Medulla oblongata (tissue), 1 donor: ENCODE results near the gene AMIGO2.

Source experiments
- DNase-seq: peaks from one replicate; pipeline ENCODE4 v3.0.0-alpha.2; 2015; ENCODE audit errors: extremely low spot score

The AMIGO2 gene

GRCh38 chr12:47098099-47098498 lies 18.3 kb upstream of the AMIGO2 start:
- no peak for DNase-seq

GRCh38 chr12:47097276-47097896 lies 17.6 kb upstream of the AMIGO2 start:
- DNase-seq: no peak

- no peak for DNase-seq
Observed at GRCh38 chr12:47095446-47096236, 15.9 kb upstream of the AMIGO2 start.

- DNase-seq: no peak
Observed at GRCh38 chr12:47094804-47095203, 15.0 kb upstream of the AMIGO2 start.

GRCh38 chr12:47091009-47091408 lies 11.2 kb upstream of the AMIGO2 start:
- DNase-seq: no peak

- DNase-seq: no peak
Observed at GRCh38 chr12:47088021-47088944, 8.5 kb upstream of the AMIGO2 start.

GRCh38 chr12:47087088-47087688 lies 7.4 kb upstream of the AMIGO2 start:
- no peak for DNase-seq

GRCh38 chr12:47085815-47086252 lies 6.1 kb upstream of the AMIGO2 start:
- peak; percentile 15 for DNase-seq

- no peak for DNase-seq
Observed at GRCh38 chr12:47084172-47084571, 4.4 kb upstream of the AMIGO2 start.

- no peak for DNase-seq
Observed at GRCh38 chr12:47082796-47083621, 3.2 kb upstream of the AMIGO2 start.

GRCh38 chr12:47082283-47082682 lies 2.5 kb upstream of the AMIGO2 start:
- DNase-seq: no peak

- DNase-seq: peak; percentile 48
Observed at GRCh38 chr12:47080725-47081502, 1.2 kb upstream of the AMIGO2 start.

- peak; percentile 43 for DNase-seq
Observed at GRCh38 chr12:47079981-47080724, 394 bp upstream of the AMIGO2 start.

GRCh38 chr12:47078733-47079467 lies 859 bp downstream of the AMIGO2 start:
- DNase-seq: peak; percentile 17

- no peak for DNase-seq
Observed at GRCh38 chr12:47078086-47078395, 1.7 kb downstream of the AMIGO2 start.

- DNase-seq: no peak
Observed at GRCh38 chr12:47077206-47078085, 2.3 kb downstream of the AMIGO2 start.

- DNase-seq: no peak
Observed at GRCh38 chr12:47075192-47076084, 4.3 kb downstream of the AMIGO2 start.
